ENCODE data around the gene FOXC1.

DNA sequence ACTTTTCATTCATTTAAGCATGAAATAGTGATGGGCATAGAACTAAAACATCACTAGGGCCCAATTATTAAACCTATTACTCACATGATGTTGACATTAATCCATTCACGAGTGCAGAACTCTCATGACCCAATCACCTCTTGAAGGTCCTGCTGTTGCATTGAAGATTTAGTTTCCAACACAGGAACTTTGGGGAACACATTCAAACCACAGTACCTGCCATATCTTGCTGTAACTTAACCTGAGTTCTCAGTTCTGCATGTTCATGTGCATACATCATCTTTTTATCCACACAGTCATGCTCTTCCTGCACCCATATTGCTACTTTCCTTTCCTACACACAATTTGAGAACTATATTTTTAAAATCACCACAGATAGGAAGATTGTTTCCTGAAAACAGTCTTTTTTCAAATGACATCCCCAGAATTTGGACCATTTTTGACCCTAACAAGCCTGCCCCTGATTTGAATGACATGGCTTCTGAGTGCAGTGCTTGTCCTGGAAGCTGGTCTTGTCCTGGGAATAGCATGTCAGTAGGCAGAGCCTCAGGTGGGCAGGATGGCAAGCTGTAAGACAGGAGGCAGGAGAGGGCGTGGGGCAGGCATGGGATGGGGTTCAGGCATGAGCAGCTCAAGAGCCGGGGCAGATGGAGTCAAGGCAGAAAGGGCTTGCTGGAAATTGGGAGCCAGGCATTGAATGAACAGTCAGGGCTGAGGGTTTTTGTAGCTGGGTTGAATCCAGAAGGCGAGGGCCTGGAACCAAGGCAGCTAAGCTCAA, 49.2 kb upstream of the FOXC1 start:
- TF ChIP-seq EZH2 (IDR thresholded peaks at IDR 0.05; ENCODE audit: borderline replicate concordance) (no peak), CTCF (IDR thresholded peaks at IDR 0.05; ENCODE audit: poor library complexity) (no peak)

Measured in hepatocyte (in vitro differentiated cells).